Liver (tissue), 9 donors: ENCODE measurements around the gene UBA3. TPM values are rescaled to one million over a fixed set of nuclear protein-coding genes. Genes with fewer than 3 reads are reported as not detected.

Experiments
- DNase-seq: peaks from one replicate; pipeline ENCODE4 v3.0.0-alpha.2; 2017; ENCODE audit warnings: low spot score
- H3K27ac ChIP-seq, 2 donors: one replicate each; pipeline ENCODE4 v1.7.0; 2013; ENCODE audit warnings: inconsistent platforms in 2 of 2, low read length in 2 of 2, control low read depth in 1 of 2, low read depth in 1 of 2, mild to moderate bottlenecking in 1 of 2
- H3K27me3 ChIP-seq, 4 donors: one replicate each; pipeline versions ENCODE4 v1.6.1 to v1.7.0; 2013; ENCODE audit warnings: low read length in 3 of 4, inconsistent platforms in 1 of 4, mild to moderate bottlenecking in 1 of 4, moderate library complexity in 1 of 4; ENCODE audit not compliant: control insufficient read depth in 4 of 4, insufficient read depth in 4 of 4
- H3K36me3 ChIP-seq, 4 donors: one replicate each; pipeline versions ENCODE4 v1.6.1 to v1.7.0; 2013; ENCODE audit warnings: low read length in 3 of 4, mild to moderate bottlenecking in 3 of 4, low read depth in 1 of 4, moderate library complexity in 1 of 4; ENCODE audit not compliant: control insufficient read depth in 4 of 4, insufficient read depth in 3 of 4
- H3K4me1 ChIP-seq, 4 donors: one replicate each; pipeline versions ENCODE4 v1.6.1 to v1.7.0; 2013; ENCODE audit warnings: low read length in 3 of 4, mild to moderate bottlenecking in 3 of 4, moderate library complexity in 1 of 4; ENCODE audit not compliant: control insufficient read depth in 4 of 4, insufficient read depth in 4 of 4
- H3K4me3 ChIP-seq, 3 donors: one replicate each; pipeline versions ENCODE4 v1.6.1 to v1.7.0; 2013; ENCODE audit warnings: low read length in 3 of 3, control low read depth in 1 of 3, low read depth in 1 of 3, mild to moderate bottlenecking in 1 of 3
- H3K9ac ChIP-seq, 2 donors: one replicate each; pipeline ENCODE4 v1.7.0; 2013; ENCODE audit warnings: low read length in 2 of 2, mild to moderate bottlenecking in 2 of 2, moderate library complexity in 2 of 2, control low read depth in 1 of 2, low read depth in 1 of 2
- H3K9me3 ChIP-seq, 4 donors: one replicate each; pipeline versions ENCODE4 v1.6.1 to v1.7.0; 2013; ENCODE audit warnings: low read length in 3 of 4; ENCODE audit not compliant: control insufficient read depth in 4 of 4
- ATF3 ChIP-seq: IDR thresholded peaks from 2 replicates; pipeline ENCODE4 v1.6.1; 2016; ENCODE audit warnings: antibody characterized with exemption
- FOXA1 ChIP-seq: IDR thresholded peaks from 2 replicates; pipeline ENCODE4 v1.6.1; 2016; ENCODE audit warnings: antibody characterized with exemption
- GABPA ChIP-seq, 2 donors: IDR thresholded peaks in 1 of 2; conservative IDR thresholded peaks in 1 of 2; 2 replicates each; pipeline ENCODE4 v1.6.1; 2016; ENCODE audit warnings: antibody characterized with exemption in 2 of 2, mild to moderate bottlenecking in 1 of 2, moderate library complexity in 1 of 2
- HNF4A ChIP-seq, 2 donors: conservative IDR thresholded peaks; 2 replicates each; pipeline ENCODE4 v1.6.1; 2016; ENCODE audit warnings: antibody characterized with exemption in 2 of 2, mild to moderate bottlenecking in 2 of 2
- HNF4G ChIP-seq: IDR thresholded peaks from 2 replicates; pipeline ENCODE4 v1.6.1; 2016; ENCODE audit warnings: antibody characterized with exemption
- JUND ChIP-seq, 2 donors: IDR thresholded peaks; 2 replicates each; pipeline ENCODE4 v1.6.1; 2016; ENCODE audit warnings: antibody characterized with exemption in 2 of 2
- MAX ChIP-seq: IDR thresholded peaks from 2 replicates; pipeline ENCODE4 v1.6.1; 2016; ENCODE audit warnings: antibody characterized with exemption
- NR2F2 ChIP-seq: IDR thresholded peaks from 2 replicates; pipeline ENCODE4 v1.6.1; 2016; ENCODE audit warnings: antibody characterized with exemption
- REST ChIP-seq: IDR thresholded peaks from 2 replicates; pipeline ENCODE4 v1.6.1; 2016; ENCODE audit warnings: antibody characterized with exemption, mild to moderate bottlenecking
- RXRA ChIP-seq, 2 donors: IDR thresholded peaks; 2 replicates each; pipeline ENCODE4 v1.6.1; 2017 to 2018; ENCODE audit warnings: antibody characterized with exemption in 2 of 2, mild to moderate bottlenecking in 1 of 2
- TAF1 ChIP-seq: conservative IDR thresholded peaks from 2 replicates; pipeline ENCODE4 v1.6.1; 2016; ENCODE audit warnings: antibody characterized with exemption, mild to moderate bottlenecking
- YY1 ChIP-seq: IDR thresholded peaks from 2 replicates; pipeline ENCODE4 v1.6.1; 2016; ENCODE audit warnings: antibody characterized with exemption, mild to moderate bottlenecking
- ZBTB33 ChIP-seq: IDR thresholded peaks from 2 replicates; pipeline ENCODE4 v1.6.1; 2016; ENCODE audit warnings: antibody characterized with exemption
- WGBS: extraction: QIAGEN DNeasy Blood & Tissue Kit; methylation state at CpG from one replicate; pipeline ENCODE4 v1.1.7; 2013; 5-methylcytosine and 5-hydroxymethylcytosine counted together
- polyA plus RNA-seq, 2 donors: library from polyadenylated mRNA; stranded (reverse) in 1 of 2; unstranded in 1 of 2; fragments of 200-250 nt in 1 of 2; fragments of >200 nt in 1 of 2; fragmentation: Nextera tagmentation in 1 of 2; extraction: Ambion mirVana in 1 of 2; gene quantifications; one replicate each; pipeline versions ENCODE4 v1.2.1 to v1.2.3, GENCODE V29; 2013 to 2015
- total RNA-seq, 2 donors: library from RNA; depleted of rRNA; stranded (reverse); fragments of >200 nt; gene quantifications; one replicate each; pipeline ENCODE4 v1.2.3, GENCODE V29; 2014
- donor health status: healthy.
- donor health status: healthy.
- donor health status: healthy.
- donor health status: healthy.
- donor health status: healthy.

Gene UBA3
- total and polyA plus RNA-seq, 4 donors, result 13.1 to 34.4 (median 26.4) TPM

GRCh38 chr3:69052472-69052898 is 27.7 kb downstream of the UBA3 start:
- no peaks in the 10 kb centered on the region for H3K9me3 ChIP-seq
- H3K4me3 ChIP-seq, result peak overlapping the region; percentile 61 to 91 (median 83)
- H3K4me1 ChIP-seq, result peaks cover 0 to 5% (median 2%) of the 10 kb centered on the region in 4 donors
- 13% methylated on average over 9 of the region's 9 CpGs for WGBS
- no peaks in the 10 kb centered on the region for H3K27me3 ChIP-seq
- TF ChIP-seq YY1 (peak; percentile 40), TAF1 (no peak), GABPA (IDR thresholded peaks at IDR 0.05 in 1 of 2, conservative IDR thresholded peaks at IDR 0.05 in 1 of 2) (peak in 1 of 2 donors; percentile 13)
- peaks cover 2 to 22% (median 11%) of the 10 kb centered on the region in 4 donors for H3K36me3 ChIP-seq
- H3K9ac ChIP-seq, result peak overlapping the region; percentile 49 to 89
- H3K27ac ChIP-seq, result peak overlapping the region; percentile 88 to 94
- no peak for DNase-seq

- under 1% methylated on average over 45 of the region's 45 CpGs for WGBS
Measured at GRCh38 chr3:69051756-69052471, 28.3 kb downstream of the UBA3 start, which contains the start of gene TMF1. Gene TMF1 (minus strand): TSS chr3:69052333. CDS start chr3:69052086, 247 bp downstream.

More at GRCh38 chr3:69051756-69052471, 28.3 kb downstream of the UBA3 start, which contains the start of gene TMF1:
- Histone ChIP-seq H3K4me1 (peaks cover 0 to 5% (median 2%) of the 10 kb centered on the region in 4 donors), H3K27ac (peak within 1 kb of the TSS; percentile 88 to 94), H3K27me3 (no peaks in the 10 kb centered on the region), H3K4me3 (peak within 1 kb of the TSS; percentile 61 to 91 (median 83)), H3K36me3 (peaks cover 2 to 27% (median 14%) of the 10 kb centered on the region in 4 donors), H3K9ac (peak within 1 kb of the TSS; percentile 78 to 89), H3K9me3 (no peaks in the 10 kb centered on the region)
- DNase-seq, result peak; percentile 97
- peak; percentile 39 for TF ChIP-seq FOXA1
- TF ChIP-seq GABPA (IDR thresholded peaks at IDR 0.05 in 1 of 2, conservative IDR thresholded peaks at IDR 0.05 in 1 of 2), result peak; percentile 91 to 98
- peak in 1 of 2 donors; percentile 32 for TF ChIP-seq JUND (IDR thresholded peaks at IDR 0.05)
- TF ChIP-seq NR2F2, result no peak
- peak; percentile 86 for TF ChIP-seq ZBTB33
- peak; percentile 45 for TF ChIP-seq MAX
- TF ChIP-seq ATF3, result no peak
- no peak for TF ChIP-seq HNF4G
- TF ChIP-seq YY1, result peak; percentile 75
- TF ChIP-seq TAF1, result peak; percentile 26
- TF ChIP-seq REST, result no peak
- TF ChIP-seq HNF4A (conservative IDR thresholded peaks at IDR 0.05), result peak in 1 of 2 donors; percentile 39
- peak in 1 of 2 donors; percentile 24 for TF ChIP-seq RXRA (IDR thresholded peaks at IDR 0.05)
